ENCODE measurements around the gene DMBX1. TPM values are rescaled to one million over a fixed set of nuclear protein-coding genes. Genes with fewer than 3 reads are reported as not detected.

The DMBX1 gene
- not detected in 2 replicates for total RNA-seq (2014; rRNA removed; shearing (Covaris generic))

DNA sequence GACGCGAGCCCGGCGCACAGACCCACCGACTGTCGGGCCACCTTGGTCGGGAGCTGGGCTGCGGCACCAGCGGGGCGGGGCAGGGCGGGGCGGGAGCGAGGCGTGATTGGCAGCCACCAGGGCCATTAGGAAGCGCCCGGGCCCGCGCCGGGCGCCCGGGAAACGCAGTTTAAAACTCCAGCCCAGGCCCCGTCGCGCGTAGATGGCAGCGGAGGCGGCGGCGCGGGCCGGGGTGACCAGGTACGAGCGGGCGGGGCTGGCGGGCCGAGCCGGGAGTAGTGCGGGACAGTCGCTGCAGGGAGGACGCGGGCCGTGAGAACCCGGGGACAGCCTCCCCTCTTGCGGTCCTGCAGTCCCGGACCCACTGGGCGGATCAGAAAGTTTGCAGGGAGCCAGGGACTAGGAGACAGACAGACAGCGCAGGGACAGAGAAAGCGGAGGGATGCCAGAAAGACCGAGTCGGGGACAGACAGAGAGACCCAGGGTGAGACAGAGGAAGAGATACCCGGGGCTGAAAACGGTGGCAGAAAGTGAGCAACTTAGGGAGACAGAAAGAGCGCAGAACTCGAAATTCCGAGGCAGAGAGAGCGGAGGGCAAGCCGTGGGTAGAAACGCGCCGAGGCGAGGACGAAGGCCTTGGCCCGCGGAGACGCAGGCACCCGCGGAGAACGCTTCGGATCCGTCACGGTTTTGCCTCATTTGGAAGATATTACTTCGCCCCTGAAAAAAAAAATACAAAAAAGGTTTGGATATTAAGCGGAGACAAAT is at the start of gene DMBX1:
TSS of gene DMBX1 (plus strand) at position 199 of the 768 bp plus-strand sequence. CDS start 17,175 bp downstream, outside the sequence.
- Histone ChIP-seq H3K9me3 (replicated peaks) (no peaks in the 10 kb centered on the region), H3K4me1 (replicated peaks) (peaks cover 10% of the 10 kb centered on the region), H3K4me3 (peak within 1 kb of the TSS; percentile 14; the same call in 1 of the 2 replicates), H3K27me3 (replicated peaks) (peaks cover 84% of the 10 kb centered on the region), H3K36me3 (no peaks in the 10 kb centered on the region), H3K27ac (no peak within 1 kb of the TSS)
- peak in 1 of 2 experiments; percentile 33 for DNase-seq (ENCODE audit: low read depth in 1 of 2, low spot score in 2 of 2)

DNA sequence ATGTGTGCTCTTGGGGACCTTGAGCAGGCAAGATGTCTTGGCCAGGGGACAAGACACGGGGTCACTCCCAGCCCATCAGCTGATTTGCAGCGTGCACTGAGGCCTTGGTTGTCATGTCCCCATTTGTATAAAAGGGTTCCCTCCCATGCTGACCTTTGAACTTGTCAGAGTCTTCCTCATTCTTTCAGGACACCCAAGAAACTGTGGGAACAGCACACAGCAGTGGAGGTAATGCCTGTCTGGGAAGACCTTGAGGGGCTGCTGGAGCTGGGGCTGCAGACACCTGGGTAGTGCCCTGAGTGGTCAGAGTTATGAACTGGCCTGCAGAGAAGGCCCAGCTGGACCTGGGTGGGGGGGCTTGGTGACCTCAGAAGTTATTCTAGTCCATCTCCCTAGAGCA is 49.2 kb upstream of the DMBX1 start:
- no peak for DNase-seq (ENCODE audit: low read depth in 1 of 2, low spot score in 2 of 2)
- H3K36me3 ChIP-seq: no peaks in the 10 kb centered on the region
- no peak overlapping the region for H3K27ac ChIP-seq
- no peak overlapping the region for H3K4me3 ChIP-seq
- H3K9me3 ChIP-seq (replicated peaks): no peaks in the 10 kb centered on the region
- H3K27me3 ChIP-seq (replicated peaks): 0 out of 2 replicates have a peak, but pooled peaks cover 3% of the 10 kb centered on the region
- H3K4me1 ChIP-seq (replicated peaks): 0 out of 2 replicates have a peak, but pooled peaks cover 6% of the 10 kb centered on the region

- H3K27ac ChIP-seq: no peak overlapping the region
- H3K27me3 ChIP-seq (replicated peaks): peaks cover 17% of the 10 kb centered on the region
- H3K36me3 ChIP-seq: no peaks in the 10 kb centered on the region
- 0 out of 2 replicates have a peak, but pooled peaks cover 6% of the 10 kb centered on the region for H3K4me1 ChIP-seq (replicated peaks)
- peak overlapping the region; percentile 16 for H3K4me3 ChIP-seq
- H3K9me3 ChIP-seq (replicated peaks): no peaks in the 10 kb centered on the region
- peak; percentile 76 to 79 for DNase-seq (ENCODE audit: low read depth in 1 of 2, low spot score in 2 of 2)
Observed at GRCh38 chr1:46442317-46443161, 47.1 kb upstream of the DMBX1 start.

DNA sequence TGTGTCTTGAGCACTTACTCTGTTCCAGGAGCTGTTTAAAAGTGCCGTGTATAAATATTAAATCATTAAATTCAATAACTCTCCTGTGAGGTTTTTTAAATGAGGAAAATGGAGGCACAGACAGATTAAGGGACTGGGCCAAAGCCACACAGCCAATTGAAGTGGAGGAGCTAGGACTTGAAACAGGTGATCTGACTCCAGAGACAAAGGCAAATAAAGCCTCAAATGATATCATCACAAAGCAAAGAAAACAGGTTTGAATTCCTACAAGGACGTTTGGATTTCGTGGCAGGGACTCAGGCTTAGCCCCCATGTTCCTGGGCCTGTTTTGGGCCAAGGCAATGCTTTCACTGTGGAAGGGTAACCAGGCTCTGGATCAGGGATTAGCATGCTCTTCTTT is 45.2 kb upstream of the DMBX1 start:
- peaks cover 28% of the 10 kb centered on the region for H3K27me3 ChIP-seq (replicated peaks)
- no peak overlapping the region for H3K4me3 ChIP-seq
- 0 out of 2 replicates have a peak, but pooled peaks cover 6% of the 10 kb centered on the region for H3K4me1 ChIP-seq (replicated peaks)
- no peaks in the 10 kb centered on the region for H3K9me3 ChIP-seq (replicated peaks)
- H3K27ac ChIP-seq: no peak overlapping the region
- H3K36me3 ChIP-seq: no peaks in the 10 kb centered on the region
- DNase-seq (ENCODE audit: low read depth in 1 of 2, low spot score in 2 of 2): no peak

DNA sequence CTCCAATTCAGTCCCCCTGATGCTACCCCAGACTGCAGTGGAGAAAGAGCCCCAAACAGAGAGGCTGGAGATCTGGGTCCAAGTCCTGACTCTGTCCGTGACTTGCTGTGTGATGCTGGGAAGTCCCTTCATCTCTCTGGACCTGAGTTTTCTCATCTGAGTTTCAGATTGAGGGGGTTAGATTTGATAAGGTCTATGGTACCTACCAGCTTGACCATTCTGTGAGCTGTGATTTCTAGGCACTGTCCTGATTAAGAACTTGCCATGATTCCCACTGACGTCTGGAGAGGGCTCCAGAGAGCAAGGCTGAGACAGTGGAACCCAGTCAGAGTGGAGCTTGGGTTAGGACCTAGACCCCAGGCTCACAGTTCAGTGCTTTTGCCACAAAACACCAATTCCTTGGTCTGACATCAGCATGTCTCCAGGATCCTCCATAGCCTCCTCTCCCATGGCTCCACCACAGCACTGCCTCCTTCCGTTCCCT is 43.8 kb upstream of the DMBX1 start:
- DNase-seq (ENCODE audit: low read depth in 1 of 2, low spot score in 2 of 2): no peak
- Histone ChIP-seq H3K4me1 (replicated peaks) (0 out of 2 replicates have a peak, but pooled peaks cover 6% of the 10 kb centered on the region), H3K4me3 (no peak overlapping the region), H3K27ac (no peak overlapping the region), H3K9me3 (replicated peaks) (no peaks in the 10 kb centered on the region), H3K27me3 (replicated peaks) (peaks cover 31% of the 10 kb centered on the region), H3K36me3 (no peaks in the 10 kb centered on the region)

- Histone ChIP-seq H3K27me3 (replicated peaks) (peaks cover 33% of the 10 kb centered on the region), H3K9me3 (replicated peaks) (no peaks in the 10 kb centered on the region), H3K27ac (no peak overlapping the region), H3K4me1 (replicated peaks) (0 out of 2 replicates have a peak, but pooled peaks cover 6% of the 10 kb centered on the region), H3K4me3 (no peak overlapping the region), H3K36me3 (no peaks in the 10 kb centered on the region)
- DNase-seq (ENCODE audit: low read depth in 1 of 2, low spot score in 2 of 2): peak; percentile 50 to 74
Observed at GRCh38 chr1:46446646-46447498, 42.8 kb upstream of the DMBX1 start.

- no peaks in the 10 kb centered on the region for H3K9me3 ChIP-seq (replicated peaks)
- H3K4me1 ChIP-seq (replicated peaks): 0 out of 2 replicates have a peak, but pooled peaks cover 3% of the 10 kb centered on the region
- H3K4me3 ChIP-seq: no peak overlapping the region
- H3K36me3 ChIP-seq: no peaks in the 10 kb centered on the region
- H3K27me3 ChIP-seq (replicated peaks): peaks cover 34% of the 10 kb centered on the region
- no peak overlapping the region for H3K27ac ChIP-seq
- no peak for DNase-seq (ENCODE audit: low read depth in 1 of 2, low spot score in 2 of 2)
Observed at GRCh38 chr1:46447499-46448108, 42.0 kb upstream of the DMBX1 start.

DNA sequence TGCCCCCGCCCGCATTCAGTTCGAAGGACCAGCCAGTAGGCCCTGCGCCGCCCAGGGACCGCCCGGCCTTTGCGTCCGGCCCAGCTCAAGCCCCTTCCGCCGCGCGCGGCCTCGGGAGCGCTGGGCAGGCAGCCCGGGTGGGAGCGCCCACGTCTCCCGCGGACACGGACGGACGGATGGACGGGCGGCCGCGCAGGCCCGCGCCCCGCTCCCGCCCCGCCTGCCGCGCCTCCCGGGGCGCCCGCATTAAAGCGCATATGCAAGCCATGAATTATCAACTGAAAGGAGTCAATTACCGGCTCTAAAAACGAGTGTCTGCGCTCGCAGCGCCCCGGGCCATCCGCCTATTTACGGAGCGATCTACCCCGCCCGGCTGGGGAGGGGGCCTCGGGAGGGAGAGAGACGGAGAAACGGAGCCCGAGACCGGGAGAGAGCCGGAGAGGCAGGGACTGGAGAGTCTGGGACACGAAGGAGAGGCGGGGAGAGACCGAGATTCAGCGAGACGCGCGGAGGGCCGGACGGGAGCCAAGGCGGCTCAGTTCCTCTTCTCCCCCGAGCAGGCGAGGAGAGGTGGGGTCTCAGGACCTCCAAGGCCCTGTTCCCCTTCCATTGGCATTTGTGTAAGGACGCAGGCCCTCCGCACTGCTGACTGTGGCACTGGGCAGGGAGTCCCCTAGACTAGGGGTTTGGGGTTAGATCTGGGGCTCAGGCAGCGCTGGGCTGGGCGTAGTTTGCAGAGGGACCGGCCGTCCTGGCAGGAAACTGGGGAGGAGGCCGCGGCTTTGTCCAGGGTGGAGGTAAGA is 41.3 kb upstream of the DMBX1 start:
- H3K27me3 ChIP-seq (replicated peaks): peaks cover 39% of the 10 kb centered on the region

GRCh38 chr1:46449223-46450159 is 40.1 kb upstream of the DMBX1 start:
- DNase-seq (ENCODE audit: low read depth in 1 of 2, low spot score in 2 of 2): no peak
- Histone ChIP-seq H3K9me3 (replicated peaks) (no peaks in the 10 kb centered on the region), H3K27ac (no peak overlapping the region), H3K27me3 (replicated peaks) (peaks cover 43% of the 10 kb centered on the region), H3K4me3 (no peak overlapping the region), H3K36me3 (no peaks in the 10 kb centered on the region), H3K4me1 (replicated peaks) (no peaks in the 10 kb centered on the region)

More for the DNA sequence above, 41.3 kb upstream of the DMBX1 start:
- Histone ChIP-seq H3K27ac (no peak overlapping the region), H3K9me3 (replicated peaks) (no peaks in the 10 kb centered on the region), H3K4me1 (replicated peaks) (no peaks in the 10 kb centered on the region), H3K4me3 (no peak overlapping the region), H3K36me3 (no peaks in the 10 kb centered on the region)
- no peak for DNase-seq (ENCODE audit: low read depth in 1 of 2, low spot score in 2 of 2)

DNA sequence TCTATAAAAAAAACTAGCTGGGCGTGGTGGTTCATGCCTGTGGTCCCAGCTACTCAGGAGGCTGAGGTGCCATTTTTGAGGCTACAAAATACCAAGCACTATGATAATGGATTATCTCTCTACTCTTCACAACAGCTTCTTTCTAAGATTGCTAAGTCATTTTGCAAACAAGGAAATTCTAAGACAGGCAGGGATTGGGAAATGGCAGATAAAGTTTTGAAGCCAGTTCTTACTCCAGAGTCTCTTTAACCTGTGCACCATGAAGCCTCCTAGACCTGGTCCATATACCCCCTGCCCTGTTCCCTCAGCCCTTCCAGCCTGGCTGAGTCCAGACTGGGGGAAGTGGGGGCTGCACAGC is 39.5 kb upstream of the DMBX1 start:
- H3K36me3 ChIP-seq: no peaks in the 10 kb centered on the region
- H3K4me3 ChIP-seq: no peak overlapping the region
- H3K27me3 ChIP-seq (replicated peaks): peaks cover 44% of the 10 kb centered on the region
- H3K4me1 ChIP-seq (replicated peaks): no peaks in the 10 kb centered on the region
- no peaks in the 10 kb centered on the region for H3K9me3 ChIP-seq (replicated peaks)
- no peak overlapping the region for H3K27ac ChIP-seq
- no peak for DNase-seq (ENCODE audit: low read depth in 1 of 2, low spot score in 2 of 2)

All from SJSA1 (cell line).